Suppressor macrophage treated with lipopolysaccharide for 1 hour (primary cell): ENCODE data around the gene CROCC.
"Not testable (repeated sequence)": the region's sequence is repeated elsewhere in the genome, so short reads cannot be mapped to it uniquely, and the experiment has no call there.

Experiments
- DNase-seq, 3 donors: peaks; one replicate each; pipeline ENCODE4 v3.0.0-alpha.2; 2020 to 2022

CROCC gene

DNA sequence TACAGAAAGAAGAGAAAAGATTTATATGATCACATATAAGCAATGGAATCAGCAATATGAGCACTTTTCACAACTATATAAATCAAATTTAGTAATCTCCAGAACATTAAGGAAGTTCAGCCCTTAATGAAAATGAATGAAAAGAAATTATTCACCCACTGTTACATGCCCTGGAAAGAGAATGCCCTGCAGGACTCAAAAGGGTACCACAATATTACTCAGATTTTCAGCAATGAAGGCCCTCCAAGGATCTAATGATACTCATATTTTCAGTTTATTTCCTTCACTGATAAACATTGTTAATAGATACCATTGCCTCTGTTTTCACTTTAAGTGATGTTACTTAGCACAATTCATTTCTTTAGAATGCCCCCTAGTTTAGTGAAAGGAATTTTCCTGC, 23.4 kb upstream of the CROCC start:
- DNase-seq = not testable (repeated sequence)

DNA sequence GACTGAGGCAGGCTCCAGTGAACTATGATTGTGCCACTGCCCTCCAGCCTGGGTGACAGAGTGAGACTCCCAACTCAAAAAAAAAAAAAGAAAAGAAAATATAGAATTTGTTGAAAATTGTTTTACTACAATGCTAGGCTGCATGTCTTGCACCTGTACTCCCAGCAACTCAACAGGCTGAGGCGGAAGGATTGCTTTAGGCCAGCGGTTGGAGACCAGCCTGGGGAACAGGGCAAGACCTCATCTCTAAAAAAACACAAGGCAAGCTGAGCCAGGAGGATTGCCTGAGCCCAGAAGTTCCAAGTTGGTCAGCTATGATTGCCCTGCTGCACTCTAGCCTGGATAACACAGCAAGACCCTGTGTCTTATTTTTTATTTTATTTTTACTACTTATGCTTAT, 22.7 kb upstream of the CROCC start:
- DNase-seq = not testable (repeated sequence)

DNA sequence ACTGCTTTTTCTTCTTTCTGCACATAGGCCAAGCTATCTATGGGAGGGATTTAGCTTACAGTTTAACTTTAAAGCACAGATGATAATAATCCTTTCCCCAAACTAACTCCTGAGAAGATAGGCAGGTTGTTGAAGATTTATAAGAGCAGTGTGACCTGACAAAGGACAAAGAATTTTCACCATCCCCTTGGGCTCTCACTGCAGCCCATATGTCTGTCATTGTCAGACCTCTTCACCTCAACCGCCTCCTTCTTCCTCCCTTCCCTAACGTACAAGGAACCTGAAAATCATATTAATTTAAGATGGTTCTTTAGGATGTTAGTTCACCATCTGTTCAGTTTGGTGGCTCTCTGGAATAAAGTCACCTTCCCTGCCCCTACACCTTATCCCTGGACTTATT, 21.0 kb upstream of the CROCC start:
- DNase-seq = no peak

DNA sequence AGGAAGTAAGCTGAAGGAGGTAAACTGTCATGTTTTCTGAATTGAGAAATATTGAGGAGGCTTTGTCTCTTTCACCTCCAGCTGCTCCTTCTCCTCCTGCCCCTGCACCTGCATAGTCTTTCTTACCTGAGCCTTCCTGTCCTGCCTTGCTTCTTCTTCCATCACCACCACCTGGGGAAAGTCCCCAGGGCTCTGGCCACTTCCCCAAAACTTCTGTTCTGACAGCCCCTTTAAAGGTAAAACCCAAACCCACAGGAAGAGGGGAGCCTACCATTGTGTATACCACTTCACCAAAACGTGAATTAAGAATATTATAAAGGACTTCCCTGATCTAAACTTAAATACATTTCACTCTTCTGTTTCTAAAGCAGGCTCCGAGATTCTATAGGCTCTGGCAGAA, 20.4 kb upstream of the CROCC start:
- not testable (repeated sequence) for DNase-seq

DNA sequence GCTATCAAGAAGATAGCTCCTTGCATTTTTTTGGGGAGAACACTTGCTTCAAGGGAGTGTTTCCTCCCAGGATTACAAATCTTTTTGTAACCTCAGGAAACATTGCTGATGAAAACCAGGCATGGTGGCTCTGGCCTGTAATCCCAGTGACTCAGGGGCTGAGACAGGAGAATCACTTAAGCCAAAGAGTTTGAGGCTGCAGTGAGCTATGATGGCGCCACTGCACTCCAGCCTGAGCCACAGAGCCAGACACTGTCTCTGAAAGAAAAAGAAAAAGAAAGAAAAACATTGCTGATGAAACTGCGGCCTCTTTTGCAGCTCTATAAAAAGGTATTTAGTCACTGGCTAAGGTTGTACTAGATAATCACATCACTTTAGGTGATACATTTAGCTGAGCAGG, 18.7 kb upstream of the CROCC start:
- peak in 2 of 3 donors; percentile 15 to 41 for DNase-seq

DNA sequence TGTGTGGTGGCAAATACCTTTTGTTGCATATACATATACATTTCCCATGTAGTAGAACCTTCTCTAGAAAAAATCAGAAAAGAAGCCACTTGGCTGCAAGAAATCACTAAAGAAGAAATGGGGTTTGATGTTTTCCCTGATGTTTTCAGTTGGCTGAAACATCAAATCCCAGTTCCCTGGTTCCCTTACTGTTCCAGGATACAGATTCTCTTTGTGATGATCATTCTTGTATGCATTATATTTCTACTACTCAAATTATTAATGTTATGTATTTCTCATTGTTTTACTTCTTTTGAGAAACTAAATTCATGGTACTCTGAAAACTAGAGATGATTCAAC, 18.3 kb upstream of the CROCC start:
- DNase-seq = no peak

DNA sequence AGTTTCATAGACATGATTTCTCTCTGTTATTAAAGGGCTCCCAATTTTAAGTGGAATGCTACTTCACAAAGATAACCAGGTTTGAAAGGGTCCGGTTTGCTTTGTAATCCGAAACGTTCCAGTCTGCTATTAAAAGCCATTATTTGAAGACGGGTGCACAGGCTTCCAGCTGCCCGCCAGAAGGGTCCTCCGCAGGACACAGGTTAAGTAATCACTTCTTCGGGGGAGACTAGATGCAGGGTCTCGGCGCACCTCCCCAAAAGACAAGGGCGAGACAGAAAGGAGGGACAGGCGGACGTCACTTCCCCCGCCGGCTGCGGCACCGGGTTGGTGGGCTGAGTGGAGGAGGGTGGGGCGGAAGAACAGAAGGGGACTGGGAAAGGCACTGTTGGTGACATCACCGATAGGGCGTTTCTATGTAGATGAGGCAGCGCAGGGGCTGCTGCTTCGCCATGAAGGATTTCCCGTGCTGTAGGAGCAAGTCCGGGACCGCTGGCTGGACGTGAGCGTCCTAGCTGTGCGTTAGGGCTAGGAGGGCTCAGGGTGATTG, 17.1 kb upstream of the CROCC start:
- peak; percentile 96 to 99 (median 98) for DNase-seq

DNA sequence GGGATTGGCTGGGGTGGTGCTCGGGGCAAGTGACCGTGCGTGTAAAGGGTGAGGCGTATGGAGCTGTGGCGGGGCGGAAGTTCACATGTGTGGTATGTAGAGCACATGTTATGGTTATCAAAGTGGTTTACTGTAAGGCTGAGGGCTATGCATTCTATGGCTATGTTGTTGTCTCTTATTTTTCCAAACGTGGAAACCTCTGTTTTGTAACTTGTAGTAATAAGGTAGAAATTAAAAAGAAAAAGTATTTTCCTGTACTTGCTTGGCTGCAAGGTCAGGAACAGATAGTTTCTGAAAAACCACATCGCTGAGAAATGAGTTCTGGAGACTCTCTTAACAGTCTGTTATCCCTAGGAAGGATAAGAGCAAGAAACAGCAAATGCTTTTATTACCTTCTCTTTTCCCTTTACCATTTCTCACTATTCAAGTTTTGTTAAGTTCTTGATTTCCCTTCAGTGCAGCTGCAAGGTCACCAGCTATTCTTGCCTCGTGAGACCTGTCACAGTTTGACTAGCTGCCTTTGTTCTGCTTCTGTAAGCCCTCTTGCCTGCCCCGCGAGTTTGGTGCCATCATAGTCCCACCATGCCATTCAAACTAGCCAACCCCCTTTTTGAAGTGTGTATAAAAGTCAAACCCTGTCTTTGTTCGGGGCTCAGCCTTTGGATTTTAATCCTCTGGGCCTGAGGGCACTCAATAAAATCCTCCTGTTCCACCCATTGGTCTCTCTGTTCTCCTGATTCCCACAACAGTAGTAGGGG, 16.4 kb upstream of the CROCC start:
- DNase-seq = peak; percentile 75 to 91 (median 81)

DNA sequence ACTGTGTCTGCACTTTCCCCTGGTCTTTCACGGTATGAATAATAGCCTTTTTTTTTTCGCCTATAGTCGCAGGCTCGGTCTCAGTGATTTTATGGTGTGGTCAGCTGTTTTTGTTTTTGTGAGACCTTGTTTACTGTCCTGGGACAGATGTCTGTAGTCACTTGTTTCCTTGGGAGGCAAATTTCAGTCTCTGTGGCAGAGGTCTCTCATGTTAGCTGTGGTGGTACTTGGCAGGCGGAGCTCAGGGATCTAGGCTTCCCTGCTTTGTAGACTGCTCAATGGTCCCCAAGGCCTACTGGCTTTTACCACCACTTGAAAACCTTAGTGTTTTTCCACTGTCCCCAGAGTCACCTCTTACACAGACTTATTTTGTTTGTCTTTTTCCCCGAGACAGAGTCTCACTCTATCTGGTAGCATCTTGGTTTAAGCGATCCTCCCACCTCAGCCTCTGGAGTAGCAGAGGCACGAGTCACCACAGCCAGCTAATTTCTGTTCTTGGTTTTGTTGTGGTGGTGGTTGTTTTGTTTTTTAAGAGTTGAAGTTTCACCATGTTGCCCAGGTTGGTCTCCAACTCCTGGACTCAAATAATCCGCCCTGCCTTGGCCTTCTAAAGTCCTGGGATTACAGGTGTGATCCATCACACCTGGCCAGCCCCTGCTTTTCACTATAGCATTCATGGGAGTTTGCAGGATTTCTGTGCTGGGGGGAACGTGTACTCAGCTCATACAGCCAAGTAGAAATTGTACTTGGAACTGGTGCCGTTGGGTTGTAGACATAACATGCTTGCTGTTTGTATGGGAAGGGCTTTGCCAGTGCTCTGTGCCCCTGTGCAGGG, 15.6 kb upstream of the CROCC start:
- DNase-seq = peak in 1 of 3 donors; percentile 20

DNA sequence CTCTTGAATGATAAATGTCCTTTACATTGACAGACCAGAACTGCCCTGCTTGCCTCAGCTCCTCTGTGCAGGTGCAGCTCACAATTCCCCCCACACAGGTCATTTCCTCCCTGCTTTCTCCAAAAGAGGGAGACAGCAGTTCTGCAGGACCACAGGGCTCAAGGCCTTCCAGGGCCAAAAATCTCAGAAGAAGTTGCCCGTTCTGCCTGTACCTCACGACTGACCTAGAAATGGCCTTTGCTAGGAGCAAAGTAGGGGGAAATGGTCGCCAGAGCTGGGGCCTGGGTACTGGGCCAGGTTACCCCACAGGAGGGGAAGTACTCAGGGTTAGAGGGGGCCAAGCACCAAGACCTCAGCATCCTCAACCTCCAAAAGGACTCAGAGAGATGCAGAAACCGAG, 14.9 kb upstream of the CROCC start:
- DNase-seq = no peak

DNA sequence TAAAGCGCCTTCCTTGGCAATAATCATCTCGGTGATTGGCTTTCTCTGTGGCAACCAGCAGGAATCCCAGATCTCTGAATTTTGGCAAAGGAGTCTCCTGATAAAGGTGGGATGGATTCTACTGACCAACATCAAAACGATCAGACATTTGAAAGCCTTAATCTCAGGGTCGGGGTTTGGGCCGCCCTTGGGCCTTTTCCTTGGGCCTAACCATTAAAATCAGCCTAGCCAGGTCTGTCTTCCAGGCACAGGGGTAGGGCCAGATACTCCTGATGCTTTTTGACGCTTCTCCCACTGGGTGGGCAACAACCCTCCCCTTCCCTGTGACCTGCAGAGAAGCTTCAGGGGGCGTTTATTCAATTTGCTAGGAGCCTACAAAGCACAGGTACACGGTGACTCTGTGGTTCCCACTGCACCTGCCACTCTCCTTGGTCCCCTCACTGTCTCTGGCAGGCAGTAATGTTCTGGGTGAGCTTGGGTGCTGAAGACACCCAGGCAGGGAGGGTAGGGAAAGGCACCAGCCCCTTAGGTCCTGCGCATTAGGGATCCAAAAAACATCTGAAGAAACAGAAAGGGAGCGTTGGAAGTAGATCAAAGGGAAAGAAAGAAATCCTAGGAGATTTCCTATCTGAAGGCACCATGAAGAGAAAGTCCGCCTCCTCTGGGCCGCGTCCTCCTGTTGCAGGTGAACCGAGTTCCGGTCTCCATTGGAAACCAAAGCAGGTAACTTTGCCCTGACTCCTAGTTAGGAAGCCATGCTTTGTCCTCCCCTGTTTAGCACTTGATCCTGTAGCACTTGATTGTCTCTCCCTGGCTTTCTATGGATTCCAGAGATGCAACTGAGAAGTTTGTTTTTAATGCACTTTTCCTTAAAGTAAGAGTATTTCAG, 13.6 kb upstream of the CROCC start:
- no peak for DNase-seq

DNA sequence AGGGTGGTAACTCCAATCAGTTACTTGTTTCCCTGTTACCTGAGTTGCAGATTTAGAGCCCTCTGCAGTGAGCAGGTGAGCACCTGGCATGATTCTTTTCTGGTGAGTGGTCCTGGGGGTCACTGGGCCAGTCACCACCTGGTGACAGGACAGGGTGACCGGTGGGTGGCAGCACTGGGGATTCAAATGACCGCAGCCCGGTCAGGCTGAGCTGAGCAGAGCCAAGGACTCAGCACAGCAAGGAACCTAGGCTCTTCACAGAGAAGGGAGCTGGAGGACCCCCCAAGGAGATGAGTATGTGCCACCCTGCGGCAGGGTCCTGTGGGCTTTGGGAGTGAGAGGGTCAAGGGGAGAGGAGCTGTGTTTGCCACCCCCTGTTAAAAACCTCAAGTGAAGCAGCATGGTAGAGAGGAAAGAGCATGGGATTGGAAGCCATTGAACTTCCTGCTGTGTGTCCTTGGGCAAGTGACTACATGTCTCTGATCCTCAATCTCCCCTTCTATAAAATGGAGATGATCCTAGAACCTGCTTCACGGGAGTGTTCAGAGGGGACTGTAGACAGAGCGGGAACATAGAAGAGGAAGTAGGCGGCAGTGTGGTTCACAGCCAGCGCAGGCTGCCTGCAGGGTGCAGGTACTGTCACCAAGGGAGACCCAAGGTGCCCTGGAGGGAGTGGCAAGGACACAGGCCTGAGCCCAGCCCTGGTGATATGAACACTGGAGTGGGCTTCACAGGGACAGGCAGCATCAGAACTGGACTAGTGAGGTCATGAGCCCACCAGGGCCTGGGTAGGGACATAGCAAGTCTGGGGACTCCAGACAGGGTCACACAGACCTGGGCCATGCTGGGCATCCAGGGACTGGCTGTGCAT, 9.6 kb upstream of the CROCC start:
- DNase-seq = not testable (repeated sequence)

DNA sequence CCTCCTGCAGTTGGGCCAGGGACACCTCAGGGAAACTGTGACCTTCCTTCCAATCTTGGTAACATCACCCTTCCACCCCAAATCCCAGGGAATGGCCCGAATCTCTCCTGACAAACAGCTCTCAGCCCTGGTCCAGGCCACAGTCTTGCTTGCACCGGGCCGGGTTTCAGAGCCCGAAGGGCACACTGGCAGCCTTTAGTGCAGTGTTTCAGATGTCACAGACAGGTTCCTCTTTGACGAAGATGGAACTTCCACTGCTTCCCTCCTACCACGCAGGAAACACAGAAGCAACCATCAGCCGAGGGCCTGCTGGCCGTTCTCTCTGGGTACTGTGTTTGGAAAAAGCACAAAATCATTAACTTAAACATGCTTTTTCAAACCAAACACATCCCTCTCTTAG, 9.0 kb upstream of the CROCC start:
- DNase-seq = peak; percentile 67 to 75 (median 72)

DNA sequence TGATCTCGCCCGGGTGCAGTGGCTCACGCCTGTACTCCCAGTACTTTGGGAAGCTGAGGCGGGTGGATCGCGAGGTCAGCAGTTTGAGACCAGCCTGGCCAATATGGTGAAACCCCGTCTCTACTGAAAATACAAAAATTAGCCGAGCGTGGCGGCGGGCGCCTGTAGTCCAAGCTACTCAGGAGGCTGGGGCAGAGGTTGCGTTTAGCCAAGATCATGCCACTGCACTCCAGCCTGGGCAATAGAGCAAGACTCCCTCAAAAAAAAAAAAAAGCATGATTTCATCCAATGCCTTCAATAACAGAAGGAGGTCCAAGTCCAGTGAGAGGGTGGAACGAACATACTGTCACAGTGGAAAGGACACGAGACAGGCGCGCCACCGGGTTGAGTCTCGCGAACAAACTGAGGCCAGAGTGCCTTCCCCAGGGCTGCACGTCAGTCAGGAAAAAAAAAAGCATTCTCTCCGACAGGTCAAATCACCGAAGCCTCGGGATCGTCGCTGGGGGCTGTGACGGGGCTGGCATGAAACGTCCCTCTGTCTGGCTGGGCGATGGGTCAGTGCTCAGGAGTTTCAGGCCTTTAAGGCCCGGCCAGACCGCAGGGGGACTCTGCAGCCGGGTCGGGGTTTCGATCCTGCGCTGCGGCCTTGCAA, 8.4 kb upstream of the CROCC start:
- DNase-seq = no peak

DNA sequence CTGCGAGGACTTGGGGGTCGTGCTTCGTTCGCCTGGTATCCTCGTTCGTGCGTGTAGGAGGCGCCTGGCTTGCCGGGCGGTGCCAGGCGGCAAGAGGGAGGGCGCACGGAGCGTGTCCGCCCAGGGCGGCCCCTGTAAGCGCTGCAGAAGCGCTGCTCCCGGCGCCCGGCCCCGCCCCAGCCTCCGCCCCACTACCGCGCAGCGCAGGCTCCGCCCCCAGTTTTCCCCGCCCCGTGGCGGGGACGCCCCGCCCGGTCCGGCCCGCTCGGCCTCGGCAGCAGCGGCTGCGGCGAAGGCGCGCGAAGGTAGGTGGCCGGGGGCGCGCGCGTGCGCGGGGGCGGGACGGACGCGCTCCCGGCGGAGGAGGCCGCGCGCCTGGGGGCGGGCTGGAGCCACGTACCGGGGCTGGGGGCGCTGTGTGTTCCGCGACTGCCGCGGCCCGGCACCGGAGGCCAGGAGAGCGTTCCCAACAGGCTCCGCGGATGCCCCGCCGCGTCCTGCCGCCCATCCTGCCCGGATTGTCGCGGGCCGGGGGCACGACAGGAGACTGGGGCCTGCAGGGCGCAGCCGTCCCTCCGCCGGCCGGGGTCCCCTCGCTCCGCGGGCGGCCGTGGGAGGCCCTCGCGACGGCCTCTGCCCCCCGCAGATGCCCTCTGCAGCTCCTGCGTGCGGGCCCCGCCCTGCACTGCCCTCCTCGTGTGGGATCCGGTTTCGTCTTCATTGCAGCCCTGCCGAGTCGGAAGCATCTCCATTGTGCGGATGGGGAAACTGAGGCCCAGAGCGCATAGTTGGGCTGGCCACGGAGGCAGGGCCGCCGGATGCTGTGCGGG, 7.7 kb upstream of the CROCC start:
- peak; percentile 91 to 98 (median 92) for DNase-seq

DNA sequence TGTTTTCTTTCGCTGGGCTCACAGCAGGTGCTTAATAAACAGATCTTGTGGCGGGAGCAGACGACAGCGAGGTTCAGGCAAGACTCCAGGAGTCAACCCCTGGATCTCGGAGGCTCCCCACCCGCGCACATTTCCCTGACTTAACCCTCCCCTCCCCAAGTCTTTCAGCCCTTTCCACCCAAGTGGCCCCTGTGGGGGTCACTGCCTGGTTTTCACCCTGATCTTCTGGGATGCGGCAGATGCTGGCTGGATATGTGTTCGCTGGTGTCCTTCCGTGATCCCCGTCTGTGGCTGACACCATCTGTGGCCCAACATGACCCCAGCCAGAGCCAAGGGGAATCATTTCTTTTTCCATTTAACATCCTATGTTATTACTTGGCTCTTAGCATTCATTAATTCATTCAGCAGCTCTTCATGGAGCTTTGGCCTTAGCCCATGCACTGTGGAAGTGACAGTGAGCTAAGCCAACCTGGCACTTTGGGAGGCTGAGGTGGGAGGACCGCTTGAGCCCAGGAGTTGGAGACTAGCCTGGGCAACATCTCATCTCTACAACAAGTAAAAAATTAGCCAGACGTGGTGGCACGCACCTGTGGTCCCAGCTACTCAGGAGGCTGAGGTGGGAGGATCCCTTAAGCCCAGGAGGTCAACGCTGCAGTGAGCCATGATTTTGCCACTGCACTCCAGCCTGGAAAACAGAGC, 6.7 kb upstream of the CROCC start:
- DNase-seq = not testable (repeated sequence)

DNA sequence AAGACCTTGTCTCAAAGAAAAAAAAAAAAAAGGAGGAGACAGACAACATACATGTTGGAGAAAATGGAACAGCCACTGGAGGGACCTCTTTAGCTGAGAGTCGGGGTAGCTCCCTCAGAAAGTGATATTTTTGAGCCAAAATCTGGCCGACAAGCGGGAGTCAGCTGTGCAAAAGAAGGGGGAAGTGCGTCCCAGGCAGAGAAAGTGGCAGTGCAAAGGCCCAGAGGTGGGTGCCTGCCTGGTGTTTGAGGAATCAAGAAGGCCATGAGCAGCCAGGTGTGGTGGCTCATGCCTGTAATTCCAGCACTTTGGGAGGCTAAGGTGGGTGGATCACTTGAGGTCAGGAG, 6.1 kb upstream of the CROCC start:
- peak; percentile 22 to 38 (median 33) for DNase-seq

DNA sequence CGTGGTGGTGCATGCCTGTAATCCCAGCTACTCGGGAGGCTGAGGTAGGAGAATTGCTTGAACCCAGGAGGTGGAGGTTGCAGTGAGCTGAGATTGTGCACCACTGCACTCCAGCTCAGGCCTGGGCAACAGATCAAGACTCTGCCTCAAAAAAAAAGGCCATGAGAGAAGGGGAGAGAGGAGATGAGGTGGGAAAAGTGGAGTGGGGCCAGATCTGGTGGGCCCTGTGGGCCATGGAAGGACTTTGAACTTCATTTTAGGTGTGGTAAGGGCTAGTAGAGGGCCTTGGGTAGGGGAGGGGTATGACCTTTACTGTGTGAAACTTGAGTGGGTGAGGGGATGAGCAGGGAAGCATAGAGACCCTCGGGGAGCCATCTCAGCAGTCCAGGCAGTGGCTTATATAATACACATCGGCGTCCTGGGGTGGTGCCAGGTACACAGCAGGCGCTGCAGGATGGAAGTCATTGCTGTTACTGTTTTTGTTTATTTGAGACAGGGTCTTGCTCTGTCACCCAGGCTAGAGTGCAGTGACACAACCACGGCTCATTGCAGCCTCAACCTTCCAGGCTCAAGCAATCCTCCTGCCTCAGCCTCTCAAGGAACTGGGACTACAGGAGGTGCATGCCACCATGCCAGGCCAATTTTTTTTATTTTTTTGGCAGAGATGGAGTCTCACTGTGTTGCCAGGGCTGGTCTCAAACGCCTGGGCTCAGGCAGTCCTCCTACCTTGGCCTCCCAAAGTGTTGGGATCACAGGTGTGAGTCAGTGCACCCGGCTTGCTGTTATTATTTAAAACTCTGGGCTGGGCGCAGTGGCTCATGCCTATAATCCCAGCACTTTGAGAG, 5.5 kb upstream of the CROCC start:
- not testable (repeated sequence) for DNase-seq

DNA sequence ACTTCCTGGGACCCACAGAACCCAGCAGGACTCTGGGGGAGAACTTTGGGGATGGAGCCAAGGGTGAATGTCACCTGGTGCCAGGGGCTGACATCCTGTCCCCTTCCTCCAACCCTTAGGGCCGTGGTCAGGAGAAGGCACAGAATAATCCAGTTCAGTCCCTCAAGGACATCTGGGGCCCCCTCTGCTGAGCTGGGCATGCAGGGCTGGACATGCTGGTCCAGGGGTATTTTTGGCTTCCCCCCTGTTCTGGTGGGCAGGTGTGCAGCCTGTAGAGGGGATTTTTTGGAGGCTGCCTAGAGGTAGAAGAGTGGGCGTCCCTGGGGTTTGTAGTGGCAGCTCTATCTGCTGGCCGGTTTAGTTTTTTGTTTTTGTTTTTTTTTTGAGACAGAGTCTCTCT, 3.4 kb upstream of the CROCC start:
- DNase-seq = no peak
